Stimulated activated CD4-positive, alpha-beta T cell treated with anti-CD3 and anti-CD28 coated beads, Interleukin-1b, Interleukin-23, amount 100 ng/mL, for 48 hours (primary cell): Measurements from ENCODE around the gene LTBP1.

Source experiments
- DNase-seq: peaks from one replicate; pipeline ENCODE4 v3.0.0-alpha.2; 2020

LTBP1 gene

DNA sequence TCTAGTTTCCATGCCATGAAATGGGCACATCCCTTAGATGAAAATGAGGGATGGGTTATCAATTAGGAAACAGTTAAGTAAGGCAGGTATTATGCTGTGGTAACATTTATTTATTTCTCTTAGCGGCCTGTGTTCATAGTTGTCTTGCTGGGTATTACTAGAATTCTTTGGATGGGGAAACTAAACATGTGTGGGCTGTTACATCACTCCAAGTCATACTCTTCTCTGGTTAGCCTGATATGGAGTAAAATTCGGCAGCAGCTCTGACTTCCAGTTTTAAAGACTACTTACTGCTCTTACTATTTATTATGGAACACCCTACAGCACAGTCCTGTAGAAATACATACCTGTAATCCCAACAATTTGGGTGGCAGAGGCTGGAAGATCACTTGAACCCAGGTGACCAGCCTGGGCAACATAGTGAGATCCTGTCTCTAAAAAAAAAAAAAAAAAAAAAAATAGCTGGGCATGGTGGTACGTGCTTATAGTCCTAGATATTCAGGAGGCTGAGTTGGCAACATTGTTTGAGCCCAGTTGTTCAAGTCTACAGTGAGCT lies 496.6 kb downstream of the LTBP1 start:
- no peak for DNase-seq

DNA sequence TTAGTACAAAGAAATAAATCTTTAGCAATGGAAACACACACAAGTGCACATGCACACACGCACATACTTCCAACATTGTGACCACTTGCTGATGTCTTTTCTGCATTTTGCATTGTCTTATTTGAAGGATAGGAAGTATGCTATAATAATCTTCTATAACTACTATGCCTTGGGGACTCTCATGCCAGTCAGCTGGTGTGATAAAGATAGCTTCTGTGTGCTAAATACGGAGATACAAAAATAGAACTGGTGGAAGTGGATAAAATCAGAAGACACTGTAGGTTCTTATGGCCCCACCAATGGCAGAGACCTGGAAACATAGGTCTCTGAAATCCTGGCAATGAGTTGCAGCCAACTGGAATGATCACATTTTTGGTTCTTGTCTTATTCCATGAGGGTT lies 498.2 kb downstream of the LTBP1 start:
- no peak for DNase-seq

DNA sequence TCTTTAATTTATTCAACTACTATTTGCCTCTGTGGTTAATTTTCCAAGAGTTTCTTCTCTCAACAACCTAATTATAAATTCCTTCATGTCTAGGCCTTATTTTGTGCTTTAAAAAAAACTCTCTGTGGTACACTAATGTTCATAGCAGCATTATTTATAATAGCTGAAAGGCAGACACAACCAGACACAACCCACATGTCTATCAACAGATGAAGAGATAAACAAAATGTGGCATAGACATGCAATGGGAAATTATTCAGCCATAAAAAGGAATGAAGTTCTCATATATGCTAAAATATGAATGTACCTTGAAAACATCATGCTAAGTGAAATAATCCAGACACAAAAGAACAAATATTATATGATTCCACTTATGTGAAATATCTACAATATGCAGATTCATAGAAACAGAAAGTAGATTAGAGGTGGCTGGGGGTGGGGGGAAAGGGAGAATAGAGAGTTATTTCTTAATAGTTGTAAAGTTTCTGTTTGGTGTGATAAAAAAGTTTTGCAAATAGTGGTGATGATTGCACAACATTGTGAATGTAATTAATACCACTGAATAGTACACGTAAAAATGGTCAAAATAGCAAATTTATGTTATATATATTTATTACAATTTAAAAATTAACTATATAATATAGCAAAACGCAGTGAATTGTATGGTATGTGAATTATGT lies 501.6 kb downstream of the LTBP1 start:
- no peak for DNase-seq
